ENCODE results near the gene SLC26A2.

Gene SLC26A2

GRCh38 chr5:150000990-150001659, 40.6 kb downstream of the SLC26A2 start:
- peak overlapping the region; percentile 91 to 94 for H3K27ac ChIP-seq (ENCODE audit: low read depth in 2 of 2, low read length in 2 of 2)
- no peaks in the 10 kb centered on the region for H3K27me3 ChIP-seq (ENCODE audit: control insufficient read depth in 2 of 2, insufficient read depth in 2 of 2, low read length in 2 of 2)
- peaks cover 8 to 13% of the 10 kb centered on the region in 2 donors for H3K36me3 ChIP-seq (ENCODE audit: control insufficient read depth in 2 of 2, insufficient read depth in 2 of 2, low read length in 2 of 2)
- H3K9me3 ChIP-seq (ENCODE audit: control insufficient read depth in 2 of 2, low read length in 2 of 2): no peaks in the 10 kb centered on the region
- H3K4me3 ChIP-seq (ENCODE audit: low read length in 2 of 2): peak overlapping the region; percentile 84
- peaks cover 18 to 33% of the 10 kb centered on the region in 2 donors for H3K4me1 ChIP-seq (ENCODE audit: control insufficient read depth in 2 of 2, insufficient read depth in 2 of 2, low read length in 2 of 2)
- H3K9ac ChIP-seq (ENCODE audit: low read depth in 1 of 2, low read length in 2 of 2): peak overlapping the region; percentile 89

- H3K4me3 ChIP-seq (ENCODE audit: low read length in 2 of 2): peak overlapping the region; percentile 84
- H3K27me3 ChIP-seq (ENCODE audit: control insufficient read depth in 2 of 2, insufficient read depth in 2 of 2, low read length in 2 of 2): no peaks in the 10 kb centered on the region
- H3K4me1 ChIP-seq (ENCODE audit: control insufficient read depth in 2 of 2, insufficient read depth in 2 of 2, low read length in 2 of 2): peaks cover 18 to 27% of the 10 kb centered on the region in 2 donors
- peak overlapping the region; percentile 91 to 94 for H3K27ac ChIP-seq (ENCODE audit: low read depth in 2 of 2, low read length in 2 of 2)
- no peaks in the 10 kb centered on the region for H3K9me3 ChIP-seq (ENCODE audit: control insufficient read depth in 2 of 2, low read length in 2 of 2)
- peaks cover 14 to 17% of the 10 kb centered on the region in 2 donors for H3K36me3 ChIP-seq (ENCODE audit: control insufficient read depth in 2 of 2, insufficient read depth in 2 of 2, low read length in 2 of 2)
- H3K9ac ChIP-seq (ENCODE audit: low read depth in 1 of 2, low read length in 2 of 2): peak overlapping the region; percentile 89
These were observed 41.3 kb downstream of the SLC26A2 start for GRCh38 chr5:150001660-150002486.

- peaks cover 7 to 9% of the 10 kb centered on the region in 2 donors for H3K4me1 ChIP-seq (ENCODE audit: control insufficient read depth in 2 of 2, insufficient read depth in 2 of 2, low read length in 2 of 2)
- H3K9ac ChIP-seq (ENCODE audit: low read depth in 1 of 2, low read length in 2 of 2): no peak overlapping the region
- H3K27me3 ChIP-seq (ENCODE audit: control insufficient read depth in 2 of 2, insufficient read depth in 2 of 2, low read length in 2 of 2): no peaks in the 10 kb centered on the region
- no peaks in the 10 kb centered on the region for H3K9me3 ChIP-seq (ENCODE audit: control insufficient read depth in 2 of 2, low read length in 2 of 2)
- no peak overlapping the region for H3K27ac ChIP-seq (ENCODE audit: low read depth in 2 of 2, low read length in 2 of 2)
- H3K4me3 ChIP-seq (ENCODE audit: low read length in 2 of 2): no peak overlapping the region
- H3K36me3 ChIP-seq (ENCODE audit: control insufficient read depth in 2 of 2, insufficient read depth in 2 of 2, low read length in 2 of 2): peaks cover 36 to 45% of the 10 kb centered on the region in 2 donors
These were observed 45.8 kb downstream of the SLC26A2 start for GRCh38 chr5:150006318-150006717.

GRCh38 chr5:150007050-150007449, 46.5 kb downstream of the SLC26A2 start:
- Histone ChIP-seq H3K4me1 (ENCODE audit: control insufficient read depth in 2 of 2, insufficient read depth in 2 of 2, low read length in 2 of 2) (peaks cover 2% of the 10 kb centered on the region in 2 donors), H3K27ac (ENCODE audit: low read depth in 2 of 2, low read length in 2 of 2) (no peak overlapping the region), H3K36me3 (ENCODE audit: control insufficient read depth in 2 of 2, insufficient read depth in 2 of 2, low read length in 2 of 2) (peaks cover 37 to 49% of the 10 kb centered on the region in 2 donors), H3K27me3 (ENCODE audit: control insufficient read depth in 2 of 2, insufficient read depth in 2 of 2, low read length in 2 of 2) (no peaks in the 10 kb centered on the region), H3K9me3 (ENCODE audit: control insufficient read depth in 2 of 2, low read length in 2 of 2) (no peaks in the 10 kb centered on the region), H3K9ac (ENCODE audit: low read depth in 1 of 2, low read length in 2 of 2) (no peak overlapping the region), H3K4me3 (ENCODE audit: low read length in 2 of 2) (no peak overlapping the region)

GRCh38 chr5:150009671-150010387, 49.3 kb downstream of the SLC26A2 start:
- no peak overlapping the region for H3K27ac ChIP-seq (ENCODE audit: low read depth in 2 of 2, low read length in 2 of 2)
- no peak overlapping the region for H3K9ac ChIP-seq (ENCODE audit: low read depth in 1 of 2, low read length in 2 of 2)
- peaks cover 4 to 5% of the 10 kb centered on the region in 2 donors for H3K4me1 ChIP-seq (ENCODE audit: control insufficient read depth in 2 of 2, insufficient read depth in 2 of 2, low read length in 2 of 2)
- no peaks in the 10 kb centered on the region for H3K27me3 ChIP-seq (ENCODE audit: control insufficient read depth in 2 of 2, insufficient read depth in 2 of 2, low read length in 2 of 2)
- H3K36me3 ChIP-seq (ENCODE audit: control insufficient read depth in 2 of 2, insufficient read depth in 2 of 2, low read length in 2 of 2): peaks cover 52 to 69% of the 10 kb centered on the region in 2 donors
- H3K4me3 ChIP-seq (ENCODE audit: low read length in 2 of 2): no peak overlapping the region
- H3K9me3 ChIP-seq (ENCODE audit: control insufficient read depth in 2 of 2, low read length in 2 of 2): no peaks in the 10 kb centered on the region

GRCh38 chr5:150013931-150014330, 53.4 kb downstream of the SLC26A2 start:
- Histone ChIP-seq H3K9me3 (ENCODE audit: control insufficient read depth in 2 of 2, low read length in 2 of 2) (no peaks in the 10 kb centered on the region), H3K4me1 (ENCODE audit: control insufficient read depth in 2 of 2, insufficient read depth in 2 of 2, low read length in 2 of 2) (peaks cover 4 to 5% of the 10 kb centered on the region in 2 donors), H3K27ac (ENCODE audit: low read depth in 2 of 2, low read length in 2 of 2) (no peak overlapping the region), H3K9ac (ENCODE audit: low read depth in 1 of 2, low read length in 2 of 2) (no peak overlapping the region), H3K36me3 (ENCODE audit: control insufficient read depth in 2 of 2, insufficient read depth in 2 of 2, low read length in 2 of 2) (peaks cover 55 to 84% of the 10 kb centered on the region in 2 donors), H3K4me3 (ENCODE audit: low read length in 2 of 2) (no peak overlapping the region), H3K27me3 (ENCODE audit: control insufficient read depth in 2 of 2, insufficient read depth in 2 of 2, low read length in 2 of 2) (no peaks in the 10 kb centered on the region)

- Histone ChIP-seq H3K9me3 (ENCODE audit: control insufficient read depth in 2 of 2, low read length in 2 of 2) (no peaks in the 10 kb centered on the region), H3K27ac (ENCODE audit: low read depth in 2 of 2, low read length in 2 of 2) (no peak overlapping the region), H3K4me1 (ENCODE audit: control insufficient read depth in 2 of 2, insufficient read depth in 2 of 2, low read length in 2 of 2) (peaks cover 4 to 5% of the 10 kb centered on the region in 2 donors), H3K4me3 (ENCODE audit: low read length in 2 of 2) (no peak overlapping the region), H3K27me3 (ENCODE audit: control insufficient read depth in 2 of 2, insufficient read depth in 2 of 2, low read length in 2 of 2) (no peaks in the 10 kb centered on the region), H3K9ac (ENCODE audit: low read depth in 1 of 2, low read length in 2 of 2) (no peak overlapping the region), H3K36me3 (ENCODE audit: control insufficient read depth in 2 of 2, insufficient read depth in 2 of 2, low read length in 2 of 2) (peaks cover 60 to 83% of the 10 kb centered on the region in 2 donors)
These were observed 53.9 kb downstream of the SLC26A2 start for GRCh38 chr5:150014456-150014855.

GRCh38 chr5:150015415-150015814, 54.9 kb downstream of the SLC26A2 start:
- H3K4me3 ChIP-seq (ENCODE audit: low read length in 2 of 2): no peak overlapping the region
- no peak overlapping the region for H3K9ac ChIP-seq (ENCODE audit: low read depth in 1 of 2, low read length in 2 of 2)
- H3K27me3 ChIP-seq (ENCODE audit: control insufficient read depth in 2 of 2, insufficient read depth in 2 of 2, low read length in 2 of 2): no peaks in the 10 kb centered on the region
- H3K4me1 ChIP-seq (ENCODE audit: control insufficient read depth in 2 of 2, insufficient read depth in 2 of 2, low read length in 2 of 2): peaks cover 4 to 5% of the 10 kb centered on the region in 2 donors
- peaks cover 64 to 83% of the 10 kb centered on the region in 2 donors for H3K36me3 ChIP-seq (ENCODE audit: control insufficient read depth in 2 of 2, insufficient read depth in 2 of 2, low read length in 2 of 2)
- no peak overlapping the region for H3K27ac ChIP-seq (ENCODE audit: low read depth in 2 of 2, low read length in 2 of 2)
- H3K9me3 ChIP-seq (ENCODE audit: control insufficient read depth in 2 of 2, low read length in 2 of 2): no peaks in the 10 kb centered on the region

GRCh38 chr5:150016537-150016936, 56.0 kb downstream of the SLC26A2 start:
- H3K27ac ChIP-seq (ENCODE audit: low read depth in 2 of 2, low read length in 2 of 2): no peak overlapping the region
- no peaks in the 10 kb centered on the region for H3K9me3 ChIP-seq (ENCODE audit: control insufficient read depth in 2 of 2, low read length in 2 of 2)
- H3K36me3 ChIP-seq (ENCODE audit: control insufficient read depth in 2 of 2, insufficient read depth in 2 of 2, low read length in 2 of 2): peaks cover 60 to 85% of the 10 kb centered on the region in 2 donors
- H3K4me3 ChIP-seq (ENCODE audit: low read length in 2 of 2): no peak overlapping the region
- no peaks in the 10 kb centered on the region for H3K27me3 ChIP-seq (ENCODE audit: control insufficient read depth in 2 of 2, insufficient read depth in 2 of 2, low read length in 2 of 2)
- peaks cover 4 to 5% of the 10 kb centered on the region in 2 donors for H3K4me1 ChIP-seq (ENCODE audit: control insufficient read depth in 2 of 2, insufficient read depth in 2 of 2, low read length in 2 of 2)
- H3K9ac ChIP-seq (ENCODE audit: low read depth in 1 of 2, low read length in 2 of 2): no peak overlapping the region

Measured in mucosa of rectum (tissue), 2 donors.